Panc1 (cell line): ENCODE data around the gene SGCG. TPM values are rescaled to one million over a fixed set of nuclear protein-coding genes. Genes with fewer than 3 reads are reported as not detected.

Source experiments
- ATAC-seq: fragments of 200-7000 bp; cut with Tn5 transposase; 2 replicates; pipeline ENCODE4 v1.9.1; 2020; ENCODE audit warnings: mild to moderate bottlenecking, moderate library complexity
- BruUV-seq: library from RNA; stranded (reverse); fragments of 400-500 nt; replicated peaks from 2 replicates; lab custom pipeline; 2021; lab: Mats Ljungman, UMichigan
- CTCF ChIA-PET: fragments of 300-600 bp; sonication (Branson Sonifier 250); formaldehyde crosslinking; loops from one replicate; lab custom pipeline; 2022; ENCODE audit warnings: antibody characterized with exemption; lab: Charles Lee
- POLR2A ChIA-PET: fragments of 300-600 bp; sonication (Branson Sonifier 250); formaldehyde crosslinking; loops from one replicate; lab custom pipeline; 2022; ENCODE audit warnings: antibody characterized with exemption; lab: Charles Lee
- DNase-seq: peaks from one replicate; pipeline ENCODE4 v3.0.0-alpha.2; 2010; ENCODE audit warnings: low read depth, low spot score
- H3K27ac ChIP-seq: 2 replicates; pipeline ENCODE4 v1.5.1; 2011; ENCODE audit warnings: mild to moderate bottlenecking, low read length, inconsistent platforms
- H3K27me3 ChIP-seq: fragments of 200-500 bp; sonication (Bioruptor generic); 2 replicates; pipeline ENCODE4 v1.6.0; 2014; ENCODE audit warnings: low read length, inconsistent platforms; ENCODE audit not compliant: control insufficient read depth, insufficient read depth
- H3K36me3 ChIP-seq: fragments of 200-500 bp; sonication (Bioruptor generic); 2 replicates; pipeline ENCODE4 v1.5.1; 2014; ENCODE audit warnings: inconsistent platforms, mild to moderate bottlenecking, low read length, moderate library complexity; ENCODE audit not compliant: control insufficient read depth, insufficient read depth
- H3K4me1 ChIP-seq: 2 replicates; pipeline ENCODE4 v1.5.1; 2011; ENCODE audit warnings: inconsistent platforms, mild to moderate bottlenecking, low read length, moderate library complexity; ENCODE audit not compliant: control insufficient read depth, insufficient read depth
- H3K4me3 ChIP-seq, 2 experiments: 2 replicates each; pipeline ENCODE4 v1.5.1; 2011 to 2012; ENCODE audit warnings: low read depth in 2 of 2, low read length in 2 of 2, mild to moderate bottlenecking in 2 of 2, inconsistent platforms in 1 of 2, moderate library complexity in 1 of 2
- H3K9me3 ChIP-seq: fragments of 200-500 bp; sonication (Bioruptor generic); 2 replicates; pipeline ENCODE4 v1.5.1; 2014; ENCODE audit warnings: low read depth, mild to moderate bottlenecking, inconsistent platforms, low read length, moderate library complexity; ENCODE audit not compliant: control insufficient read depth, insufficient read depth
- CTCF ChIP-seq: fragments of 450-650 bp; IDR thresholded peaks from 2 replicates; pipeline ENCODE4 v1.5.1; 2017; ENCODE audit warnings: mild to moderate bottlenecking
- POLR2AphosphoS5 ChIP-seq: IDR thresholded peaks from 2 replicates; pipeline ENCODE4 v1.6.1; 2012; ENCODE audit warnings: mild to moderate bottlenecking, low read depth, low read length, moderate library complexity
- REST ChIP-seq, 2 experiments: IDR thresholded peaks; 2 replicates each; pipeline ENCODE4 v1.6.1; 2011 to 2012; ENCODE audit warnings: low read depth in 2 of 2, control low read depth in 1 of 2, low read length in 1 of 2, mild to moderate bottlenecking in 1 of 2, moderate library complexity in 1 of 2; ENCODE audit not compliant: insufficient read depth in 1 of 2
- SIN3A ChIP-seq: IDR thresholded peaks from 2 replicates; pipeline ENCODE4 v1.6.1; 2012; ENCODE audit warnings: low read depth, mild to moderate bottlenecking, low read length, moderate library complexity, borderline replicate concordance; ENCODE audit not compliant: insufficient read depth
- TCF7L2 ChIP-seq: IDR thresholded peaks from 2 replicates; pipeline ENCODE4 v1.6.1; 2011; ENCODE audit warnings: mild to moderate bottlenecking, low read depth, low read length, inconsistent platforms
- in situ Hi-C: cut with HindIII; loops from 2 replicates; pipeline ENCODE4 v1.10.0; 2016; ENCODE audit warnings: low sequenced_read_pairs, low pct_unique_long_range_greater_than_20kb
- intact Hi-C: fragments of 100-400 bp; cut with micrococcal nuclease; formaldehyde crosslinking; loops from one replicate; pipeline ENCODE4 v1.10.0; 2022; ENCODE audit not compliant: unreplicated experiment
- total RNA-seq: library from RNA; stranded (reverse); gene quantifications from one replicate; pipeline ENCODE4 v1.2.1, GENCODE V29; 2021; ENCODE audit not compliant: unreplicated experiment

SGCG gene
- total RNA-seq, 1 experiment from 2014 or later: not detected

GRCh38 chr13:23146006-23146405 is 34.8 kb upstream of the SGCG start:
- intact Hi-C loops: no loop called here
- in situ Hi-C loops: no loop called here

GRCh38 chr13:23146811-23147625 is 33.8 kb upstream of the SGCG start:
- DNase-seq (no peak), ATAC-seq (no peak)
- in situ Hi-C loops (no loop called here), intact Hi-C loops (no loop called here)
- no TSS peak for BruUV-seq
- CTCF ChIA-PET: no interaction called here
- H3K36me3 ChIP-seq: no peaks in the 10 kb centered on the region
- no peaks in the 10 kb centered on the region for H3K27me3 ChIP-seq
- POLR2A ChIA-PET: no interaction called here
- no peak overlapping the region for H3K4me3 ChIP-seq
- H3K9me3 ChIP-seq: no peaks in the 10 kb centered on the region
- no peak overlapping the region for H3K27ac ChIP-seq
- no peak for TF ChIP-seq REST (IDR thresholded peaks at IDR 0.05; ENCODE audit: insufficient read depth in 1 of 2, low read depth in 2 of 2, low read length in 1 of 2)
- no peak for TF ChIP-seq SIN3A
- no peak for TF ChIP-seq CTCF
- TF ChIP-seq POLR2AphosphoS5: no peak
- TF ChIP-seq TCF7L2: no peak
- H3K4me1 ChIP-seq: no peaks in the 10 kb centered on the region

More at GRCh38 chr13:23146006-23146405, 34.8 kb upstream of the SGCG start:
- BruUV-seq: no TSS peak
- TF ChIP-seq CTCF (no peak), POLR2AphosphoS5 (no peak), TCF7L2 (no peak), REST (IDR thresholded peaks at IDR 0.05; ENCODE audit: insufficient read depth in 1 of 2, low read depth in 2 of 2, low read length in 1 of 2) (no peak), SIN3A (no peak)
- no peak overlapping the region for H3K4me3 ChIP-seq
- CTCF ChIA-PET: no interaction called here
- ATAC-seq (no peak), DNase-seq (no peak)
- H3K36me3 ChIP-seq: no peaks in the 10 kb centered on the region
- POLR2A ChIA-PET: interaction anchor here (0.6 kb wide), 1 partner anchor 34 kb away, joined by 4 read pairs; no protein-coding TSS in a partner anchor
- H3K4me1 ChIP-seq: no peaks in the 10 kb centered on the region
- H3K9me3 ChIP-seq: no peaks in the 10 kb centered on the region
- no peaks in the 10 kb centered on the region for H3K27me3 ChIP-seq
- no peak overlapping the region for H3K27ac ChIP-seq
